Lower leg skin (tissue), 3 donors: Measurements from ENCODE around the gene ARHGDIB.

ENCODE experiments used
- CTCF ChIP-seq, 3 donors: fragments of 450-650 bp; IDR thresholded peaks; one replicate each; pipeline ENCODE4 v1.5.1; 2016; ENCODE audit warnings: antibody characterized with exemption in 3 of 3, mild to moderate bottlenecking in 3 of 3, moderate library complexity in 2 of 3
- POLR2A ChIP-seq, 2 donors: fragments of 450-650 bp; IDR thresholded peaks; one replicate each; pipeline ENCODE4 v1.6.1; 2016 to 2017; ENCODE audit warnings: antibody characterized with exemption in 2 of 2, mild to moderate bottlenecking in 1 of 2, moderate library complexity in 1 of 2

DNA sequence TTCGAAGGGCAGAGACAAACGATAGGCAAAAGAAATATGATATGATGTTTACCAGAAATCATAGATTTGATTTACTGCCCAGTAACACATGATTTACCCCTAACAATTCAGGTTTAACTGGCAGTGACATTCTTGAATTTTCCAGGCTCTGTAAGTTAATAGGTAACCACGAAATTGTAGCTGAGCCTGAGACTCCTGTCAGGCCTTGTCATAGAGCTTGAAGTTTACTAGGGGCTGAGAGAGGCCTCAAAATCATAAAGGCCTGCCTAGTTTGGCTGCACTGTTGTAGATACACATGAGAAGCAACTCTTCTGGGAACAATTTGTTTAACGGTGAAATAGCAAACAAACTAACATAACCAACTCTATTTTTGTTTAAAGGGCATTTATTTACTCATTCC, 26.4 kb downstream of the ARHGDIB start:
- TF ChIP-seq CTCF (IDR thresholded peaks at IDR 0.05) (no peak), POLR2A (IDR thresholded peaks at IDR 0.05) (no peak)
